Ovary (tissue), 3 donors: ENCODE results near the gene MCOLN2.

ENCODE experiments used
- EP300 ChIP-seq: sonication (generic); formaldehyde crosslinking; IDR thresholded peaks from one replicate; pipeline ENCODE4 v1.6.1; 2017; ENCODE audit warnings: antibody characterized with exemption
- POLR2A ChIP-seq: fragments of 450-650 bp; IDR thresholded peaks from one replicate; pipeline ENCODE4 v1.6.1; 2017; ENCODE audit warnings: antibody characterized with exemption, mild to moderate bottlenecking, moderate library complexity
- TF ChIP-seq, protein P1 (sequence below), 3 donors: fragments of 450-650 bp in 2 of 3; fragments of 200-600 bp in 1 of 3; IDR thresholded peaks; one replicate each; pipeline versions ENCODE4 v1.5.1 to v1.8.0; 2016 to 2022; ENCODE audit warnings: antibody characterized with exemption in 3 of 3, mild to moderate bottlenecking in 1 of 3
- donor health status: DM: no; HTN: no; CAD: no.

DNA sequence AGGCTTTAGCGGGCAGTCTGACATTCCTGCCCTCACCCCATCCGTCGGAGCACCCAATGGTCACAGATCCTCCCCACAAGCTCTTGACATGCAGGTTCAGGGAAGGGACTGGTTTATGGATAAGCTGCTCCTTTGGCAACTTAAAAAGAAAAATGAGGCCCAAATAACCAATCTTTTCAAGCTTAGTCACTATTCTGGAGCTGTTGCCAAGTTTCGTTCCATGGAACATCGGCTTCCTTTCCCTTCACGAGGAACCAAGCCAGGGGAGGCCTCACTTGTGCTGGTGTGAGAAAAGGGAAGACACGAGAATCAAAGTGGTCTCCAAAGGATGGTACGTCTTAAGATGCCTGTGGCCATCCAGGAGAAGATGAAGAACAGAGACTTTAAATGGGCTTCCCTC is 57.8 kb downstream of the MCOLN2 start:
- TF ChIP-seq, protein P1, sequence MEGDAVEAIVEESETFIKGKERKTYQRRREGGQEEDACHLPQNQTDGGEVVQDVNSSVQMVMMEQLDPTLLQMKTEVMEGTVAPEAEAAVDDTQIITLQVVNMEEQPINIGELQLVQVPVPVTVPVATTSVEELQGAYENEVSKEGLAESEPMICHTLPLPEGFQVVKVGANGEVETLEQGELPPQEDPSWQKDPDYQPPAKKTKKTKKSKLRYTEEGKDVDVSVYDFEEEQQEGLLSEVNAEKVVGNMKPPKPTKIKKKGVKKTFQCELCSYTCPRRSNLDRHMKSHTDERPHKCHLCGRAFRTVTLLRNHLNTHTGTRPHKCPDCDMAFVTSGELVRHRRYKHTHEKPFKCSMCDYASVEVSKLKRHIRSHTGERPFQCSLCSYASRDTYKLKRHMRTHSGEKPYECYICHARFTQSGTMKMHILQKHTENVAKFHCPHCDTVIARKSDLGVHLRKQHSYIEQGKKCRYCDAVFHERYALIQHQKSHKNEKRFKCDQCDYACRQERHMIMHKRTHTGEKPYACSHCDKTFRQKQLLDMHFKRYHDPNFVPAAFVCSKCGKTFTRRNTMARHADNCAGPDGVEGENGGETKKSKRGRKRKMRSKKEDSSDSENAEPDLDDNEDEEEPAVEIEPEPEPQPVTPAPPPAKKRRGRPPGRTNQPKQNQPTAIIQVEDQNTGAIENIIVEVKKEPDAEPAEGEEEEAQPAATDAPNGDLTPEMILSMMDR (IDR thresholded peaks at IDR 0.05): no peak
- TF ChIP-seq POLR2A (no peak), EP300 (no peak)
